Dermis blood vessel endothelial cell (primary cell): ENCODE results near the gene SLC7A8. TPM values are rescaled to one million over a fixed set of nuclear protein-coding genes. Genes with fewer than 3 reads are reported as not detected.

Experiments used
- DNase-seq: peaks from one replicate; pipeline ENCODE4 v3.0.0; 2010
- total RNA-seq: library from RNA; depleted of rRNA; stranded (reverse); fragments of >200 nt; gene quantifications from 2 replicates; pipeline ENCODE4 v1.2.3, GENCODE V29; 2014

Gene SLC7A8
- total RNA-seq, 1 donor from 2014 or later = not detected

DNA sequence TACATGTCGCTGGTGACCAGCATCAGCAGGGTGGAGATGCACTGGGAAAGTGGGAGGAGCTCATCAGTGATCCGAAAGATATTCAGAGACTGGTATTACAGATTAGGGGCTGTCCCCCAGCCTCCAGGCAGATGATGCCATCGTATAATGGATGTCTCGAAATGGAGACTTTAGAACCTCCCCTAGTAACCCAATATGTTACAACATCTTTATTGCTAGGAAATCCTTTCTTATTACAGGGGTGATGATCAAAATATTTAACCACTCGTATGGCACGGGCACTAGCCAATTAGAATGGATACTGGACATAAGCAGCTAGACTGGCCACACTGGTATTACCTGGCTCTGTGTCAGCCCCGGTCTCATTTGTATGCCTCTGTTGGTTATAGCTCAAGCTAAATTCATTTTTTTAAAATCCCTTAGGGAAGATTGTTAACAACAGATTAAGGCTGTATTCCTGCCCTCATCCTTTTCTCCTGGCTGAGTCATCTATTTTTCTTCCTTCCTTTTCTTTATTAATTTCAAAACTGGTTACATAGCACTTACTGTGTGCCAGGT, 53.6 kb downstream of the SLC7A8 start:
- no peak for DNase-seq

GRCh38 chr14:23128969-23129758, 54.3 kb downstream of the SLC7A8 start:
- no peak for DNase-seq

DNA sequence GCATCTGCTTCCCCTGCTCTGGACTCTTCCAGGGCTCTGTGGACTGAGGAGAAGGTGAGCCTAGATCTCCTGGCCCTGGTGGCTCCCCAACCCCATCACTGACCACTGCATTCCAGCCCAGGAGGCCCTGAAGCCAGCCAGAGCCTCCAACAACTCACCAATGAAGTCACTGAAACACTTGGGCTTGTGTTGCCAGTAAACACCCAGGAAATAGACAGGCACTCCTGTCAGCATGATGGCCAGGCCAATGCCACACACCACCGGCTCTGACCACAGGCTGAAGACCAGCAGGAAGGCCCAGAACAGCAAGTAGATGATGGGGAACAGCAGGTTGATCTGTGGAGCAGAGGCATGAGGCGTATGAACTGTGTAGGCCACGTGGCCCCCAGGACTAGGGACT, 55.6 kb downstream of the SLC7A8 start:
- DNase-seq = no peak

DNA sequence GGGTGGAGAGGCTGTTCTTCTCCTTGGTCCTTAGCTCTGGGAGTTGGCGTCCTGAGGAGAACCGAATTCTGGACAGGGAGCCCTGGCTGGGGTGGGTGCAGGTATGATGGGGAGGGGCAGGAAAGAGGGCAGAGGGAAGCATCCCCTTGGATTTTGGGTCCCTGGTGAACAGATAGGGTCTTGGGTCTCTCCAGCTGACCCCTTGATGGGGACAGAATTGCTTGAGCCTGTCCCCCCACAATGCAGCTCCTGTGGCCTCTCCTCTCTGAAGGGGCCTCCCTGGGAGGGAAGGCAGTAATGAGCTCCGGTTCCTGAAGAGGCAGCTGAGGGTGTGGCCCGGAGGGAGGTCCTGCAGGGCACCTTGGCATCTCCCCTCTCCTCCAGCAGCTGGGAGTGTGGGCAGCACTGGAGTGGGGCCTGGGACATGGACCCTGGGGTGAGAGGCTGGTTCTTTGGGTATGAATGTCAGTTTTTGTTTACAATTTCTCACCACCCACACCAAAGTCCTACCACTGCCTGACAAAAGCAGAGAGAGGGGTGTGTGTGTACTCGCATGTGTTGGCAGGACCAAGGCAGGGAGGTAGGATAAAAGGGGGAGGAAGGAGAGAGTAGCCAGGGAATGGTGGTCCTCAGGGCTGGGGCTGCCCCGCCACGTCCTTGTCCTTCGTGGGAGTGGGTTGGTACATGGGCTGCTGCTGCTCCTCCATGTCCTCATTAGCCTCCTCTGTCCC, 56.7 kb downstream of the SLC7A8 start:
- no peak for DNase-seq

- no peak for DNase-seq
These were observed 57.4 kb downstream of the SLC7A8 start for GRCh38 chr14:23125933-23126524.

DNA sequence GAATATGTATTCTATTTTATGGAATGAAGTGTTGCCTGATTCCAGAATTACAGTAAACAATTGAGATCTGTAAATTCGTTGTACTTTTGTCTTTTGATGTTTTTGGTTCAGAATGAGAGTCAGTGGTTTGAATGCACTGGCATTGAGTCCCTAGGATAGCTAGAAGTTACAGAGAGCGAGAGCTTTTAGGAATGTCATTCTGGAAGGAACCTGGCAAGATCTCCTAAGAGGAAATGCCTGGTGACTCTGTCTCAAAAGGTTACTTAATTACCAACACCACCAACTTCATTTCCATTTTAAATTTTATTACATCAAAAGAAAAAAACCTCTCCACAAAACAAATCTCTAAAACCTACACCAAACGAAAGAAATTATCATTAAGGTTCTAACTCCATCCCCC, 58.4 kb downstream of the SLC7A8 start:
- DNase-seq = no peak

DNA sequence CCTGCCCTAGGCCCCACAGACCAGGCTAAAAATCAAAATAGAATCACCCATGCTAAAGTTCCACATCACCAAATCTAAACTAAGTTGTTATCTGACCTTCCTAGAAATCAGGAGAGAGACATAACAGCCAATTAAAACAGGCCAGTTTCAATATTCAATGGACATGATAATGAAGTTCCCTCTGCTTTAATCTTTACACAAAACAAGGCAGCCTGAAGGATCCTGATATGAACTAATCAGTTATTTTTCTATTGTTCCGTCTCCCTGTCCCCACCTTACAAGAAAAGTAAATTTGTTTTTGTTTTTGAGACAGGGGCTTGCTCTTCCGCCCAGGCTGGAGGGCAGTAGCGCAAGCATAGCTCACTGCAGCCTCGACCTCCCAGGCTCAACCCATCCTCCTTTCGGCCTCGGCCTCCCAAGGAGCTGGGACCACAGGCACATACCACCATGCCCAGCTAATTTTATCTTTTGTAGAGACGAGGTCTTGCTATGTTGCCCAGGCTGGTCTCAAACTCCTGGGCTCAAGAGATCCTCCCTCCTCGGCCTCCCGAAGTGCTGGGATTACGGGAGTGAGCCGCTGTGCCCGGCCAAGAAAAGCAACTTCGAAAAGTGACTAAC, 59.0 kb downstream of the SLC7A8 start:
- no peak for DNase-seq

GRCh38 chr14:23123419-23123818, 60.0 kb downstream of the SLC7A8 start:
- no peak for DNase-seq

- DNase-seq = no peak
These were observed 61.4 kb downstream of the SLC7A8 start for GRCh38 chr14:23122086-23122485.

GRCh38 chr14:23121361-23121771, 62.1 kb downstream of the SLC7A8 start:
- peak; percentile 59 for DNase-seq

GRCh38 chr14:23120541-23121251, 62.8 kb downstream of the SLC7A8 start:
- peak; percentile 93 for DNase-seq

DNA sequence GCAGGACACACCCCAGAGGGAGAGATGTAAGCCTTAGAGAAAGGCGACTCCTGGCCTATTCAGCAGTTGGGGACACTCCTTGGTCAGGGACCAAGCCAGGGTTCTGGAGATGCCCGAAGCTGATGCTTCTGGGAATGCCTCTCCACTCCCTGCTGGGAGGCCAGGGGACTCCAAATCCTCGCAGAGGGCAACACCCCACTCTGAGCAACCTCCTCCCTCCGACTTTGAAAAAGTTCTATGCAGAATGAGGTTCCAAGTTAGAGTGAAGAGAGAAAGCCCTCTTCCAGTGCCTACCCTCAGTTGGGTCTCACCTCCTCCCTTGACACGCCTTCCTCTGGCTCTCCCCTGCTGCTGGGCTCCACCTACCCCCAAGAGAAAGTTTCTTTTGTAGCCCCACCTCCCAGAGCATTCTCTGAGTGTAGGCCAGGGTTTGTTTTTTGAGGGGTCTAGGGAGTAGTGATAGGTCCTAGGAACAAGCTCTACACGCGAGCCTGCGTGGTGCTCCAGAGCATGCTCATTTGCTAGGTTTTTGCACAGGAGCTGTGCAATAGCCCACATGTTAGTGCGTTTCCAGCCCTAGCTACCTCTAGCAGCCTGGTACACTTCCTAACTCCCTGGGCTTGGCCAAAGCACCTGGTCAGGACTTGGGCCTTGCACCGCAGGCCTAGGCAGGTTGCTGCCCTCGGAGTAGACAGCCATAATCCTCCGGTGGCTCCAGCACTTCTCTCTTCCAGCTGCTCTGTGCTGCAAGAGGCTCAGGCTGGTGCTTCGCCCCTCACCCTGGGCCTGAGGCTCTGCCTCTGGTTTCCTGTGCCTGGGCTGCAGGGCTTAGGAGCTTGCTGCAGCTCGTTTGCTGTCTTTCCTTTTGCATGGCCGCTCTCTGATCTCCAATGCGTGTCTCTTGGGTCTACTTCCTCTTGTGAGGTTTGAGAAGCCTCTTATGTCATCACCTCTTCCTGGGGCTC, 63.8 kb downstream of the SLC7A8 start:
- no peak for DNase-seq

GRCh38 chr14:23118506-23119362, 64.7 kb downstream of the SLC7A8 start, which contains the start of gene CEBPE:
Gene CEBPE (minus strand): TSS chr14:23119255. CDS start chr14:23119091, 164 bp downstream.
- DNase-seq = no peak

- no peak for DNase-seq
These were observed 66.0 kb downstream of the SLC7A8 start for GRCh38 chr14:23117371-23118020.

DNA sequence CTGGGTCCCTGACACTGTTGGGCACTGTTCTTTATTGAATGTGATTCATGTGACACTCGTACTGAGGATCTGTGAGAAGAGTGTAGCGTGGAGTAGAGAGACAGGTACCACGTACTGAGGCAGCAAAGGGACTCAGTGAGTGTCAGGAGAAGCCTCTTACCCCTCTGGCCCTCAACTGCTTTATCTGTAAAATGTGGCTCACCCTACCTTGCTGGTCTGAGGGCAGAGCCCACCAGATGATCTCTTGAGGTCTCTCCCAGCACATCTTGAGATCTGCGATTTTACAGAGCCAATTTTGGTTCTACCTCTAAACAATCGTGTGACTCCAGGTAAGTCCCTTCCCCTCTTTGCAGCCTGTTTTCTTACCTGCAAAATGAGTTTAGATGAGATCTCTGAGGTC, 67.5 kb downstream of the SLC7A8 start:
- no peak for DNase-seq

GRCh38 chr14:23115039-23115731, 68.3 kb downstream of the SLC7A8 start:
- peak; percentile 71 for DNase-seq

GRCh38 chr14:23114669-23115038, 68.8 kb downstream of the SLC7A8 start:
- DNase-seq = no peak

- DNase-seq = no peak
These were observed 69.4 kb downstream of the SLC7A8 start for GRCh38 chr14:23114120-23114458.
